ENCODE data around the gene ATG2A.

ATG2A gene

GRCh38 chr11:64911689-64912088 is 5.3 kb downstream of the ATG2A start:
- DNase-seq (ENCODE audit: low spot score): no peak

GRCh38 chr11:64911142-64911541 is 5.9 kb downstream of the ATG2A start:
- Histone ChIP-seq H3K27ac (no peak overlapping the region), H3K4me3 (no peak overlapping the region)
- DNase-seq (ENCODE audit: low spot score): no peak
- TF ChIP-seq CTCF (IDR thresholded peaks at IDR 0.05): no peak

More at GRCh38 chr11:64911689-64912088, 5.3 kb downstream of the ATG2A start:
- Histone ChIP-seq H3K27ac (no peak overlapping the region), H3K4me3 (no peak overlapping the region)
- no peak for TF ChIP-seq CTCF (IDR thresholded peaks at IDR 0.05)

GRCh38 chr11:64910451-64911093 is 6.4 kb downstream of the ATG2A start:
- no peak for TF ChIP-seq CTCF (IDR thresholded peaks at IDR 0.05)
- no peak overlapping the region for H3K4me3 ChIP-seq
- DNase-seq (ENCODE audit: low spot score): no peak
- no peak overlapping the region for H3K27ac ChIP-seq

GRCh38 chr11:64909653-64910343 is 7.2 kb downstream of the ATG2A start:
- no peak for TF ChIP-seq CTCF (IDR thresholded peaks at IDR 0.05)

GRCh38 chr11:64908766-64909165 is 8.2 kb downstream of the ATG2A start:
- DNase-seq (ENCODE audit: low spot score): no peak
- Histone ChIP-seq H3K27ac (no peak overlapping the region), H3K4me3 (no peak overlapping the region)
- TF ChIP-seq CTCF (IDR thresholded peaks at IDR 0.05): no peak

More at GRCh38 chr11:64909653-64910343, 7.2 kb downstream of the ATG2A start:
- DNase-seq (ENCODE audit: low spot score): no peak
- no peak overlapping the region for H3K4me3 ChIP-seq
- H3K27ac ChIP-seq: no peak overlapping the region

GRCh38 chr11:64906314-64906635 is 10.7 kb downstream of the ATG2A start:
- H3K4me3 ChIP-seq: no peak overlapping the region
- no peak for TF ChIP-seq CTCF (IDR thresholded peaks at IDR 0.05)
- no peak for DNase-seq (ENCODE audit: low spot score)
- no peak overlapping the region for H3K27ac ChIP-seq
